ENCODE measurements around the gene TNFSF15.

Gene TNFSF15

DNA sequence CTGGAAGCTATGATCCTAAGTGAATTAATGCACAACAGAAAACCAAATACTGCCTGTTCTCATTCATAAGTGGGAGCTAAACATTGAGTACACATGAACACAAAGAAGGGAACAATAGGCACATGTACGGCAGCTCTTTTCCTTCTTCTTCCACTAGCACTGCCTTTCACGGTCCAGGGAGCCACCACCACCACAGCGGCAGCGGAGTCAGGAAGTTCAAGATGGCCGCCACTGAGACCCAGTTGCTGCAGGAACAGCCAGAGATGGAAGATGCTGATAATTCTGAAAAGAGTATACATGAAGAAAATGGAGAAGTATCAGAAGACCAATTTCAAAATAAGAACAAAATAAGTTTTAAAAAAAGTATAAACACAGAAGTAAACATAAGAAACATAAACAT, 39.5 kb upstream of the TNFSF15 start:
- Histone ChIP-seq H3K27ac (no peak overlapping the region), H3K4me3 (ENCODE audit: low read depth, low read length) (no peak overlapping the region), H3K9me3 (ENCODE audit: severe bottlenecking) (no peaks in the 10 kb centered on the region), H3K27me3 (ENCODE audit: insufficient read depth, low read depth, severe bottlenecking) (no peaks in the 10 kb centered on the region), H3K36me3 (no peaks in the 10 kb centered on the region)
- no peak for DNase-seq
- TF ChIP-seq, protein P1, sequence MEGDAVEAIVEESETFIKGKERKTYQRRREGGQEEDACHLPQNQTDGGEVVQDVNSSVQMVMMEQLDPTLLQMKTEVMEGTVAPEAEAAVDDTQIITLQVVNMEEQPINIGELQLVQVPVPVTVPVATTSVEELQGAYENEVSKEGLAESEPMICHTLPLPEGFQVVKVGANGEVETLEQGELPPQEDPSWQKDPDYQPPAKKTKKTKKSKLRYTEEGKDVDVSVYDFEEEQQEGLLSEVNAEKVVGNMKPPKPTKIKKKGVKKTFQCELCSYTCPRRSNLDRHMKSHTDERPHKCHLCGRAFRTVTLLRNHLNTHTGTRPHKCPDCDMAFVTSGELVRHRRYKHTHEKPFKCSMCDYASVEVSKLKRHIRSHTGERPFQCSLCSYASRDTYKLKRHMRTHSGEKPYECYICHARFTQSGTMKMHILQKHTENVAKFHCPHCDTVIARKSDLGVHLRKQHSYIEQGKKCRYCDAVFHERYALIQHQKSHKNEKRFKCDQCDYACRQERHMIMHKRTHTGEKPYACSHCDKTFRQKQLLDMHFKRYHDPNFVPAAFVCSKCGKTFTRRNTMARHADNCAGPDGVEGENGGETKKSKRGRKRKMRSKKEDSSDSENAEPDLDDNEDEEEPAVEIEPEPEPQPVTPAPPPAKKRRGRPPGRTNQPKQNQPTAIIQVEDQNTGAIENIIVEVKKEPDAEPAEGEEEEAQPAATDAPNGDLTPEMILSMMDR (IDR thresholded peaks at IDR 0.05; ENCODE audit: low read depth, low read length), result no peak

DNA sequence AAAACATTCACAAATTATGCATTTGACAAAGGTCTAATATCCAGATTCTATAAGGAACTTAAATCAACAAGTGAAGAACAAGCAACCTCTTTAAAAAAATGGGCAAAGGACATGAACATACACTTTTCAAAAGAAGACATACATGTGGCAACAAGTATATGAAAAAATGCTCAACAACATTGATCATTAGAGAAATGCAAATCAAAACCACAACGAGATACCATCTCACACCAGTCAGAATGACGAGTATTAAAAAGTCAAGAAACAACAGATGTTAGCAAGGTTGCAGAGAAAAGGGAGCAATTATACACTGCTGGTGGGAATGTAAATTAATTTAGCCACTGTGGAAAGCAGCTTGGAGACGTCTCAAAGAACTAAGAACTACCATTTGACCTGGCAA, 38.9 kb upstream of the TNFSF15 start:
- DNase-seq, result no peak
- TF ChIP-seq, protein P1 (IDR thresholded peaks at IDR 0.05; ENCODE audit: low read depth, low read length), result no peak
- Histone ChIP-seq H3K27ac (no peak overlapping the region), H3K36me3 (no peaks in the 10 kb centered on the region), H3K4me3 (ENCODE audit: low read depth, low read length) (no peak overlapping the region), H3K9me3 (ENCODE audit: severe bottlenecking) (no peaks in the 10 kb centered on the region), H3K27me3 (ENCODE audit: insufficient read depth, low read depth, severe bottlenecking) (no peaks in the 10 kb centered on the region)

DNA sequence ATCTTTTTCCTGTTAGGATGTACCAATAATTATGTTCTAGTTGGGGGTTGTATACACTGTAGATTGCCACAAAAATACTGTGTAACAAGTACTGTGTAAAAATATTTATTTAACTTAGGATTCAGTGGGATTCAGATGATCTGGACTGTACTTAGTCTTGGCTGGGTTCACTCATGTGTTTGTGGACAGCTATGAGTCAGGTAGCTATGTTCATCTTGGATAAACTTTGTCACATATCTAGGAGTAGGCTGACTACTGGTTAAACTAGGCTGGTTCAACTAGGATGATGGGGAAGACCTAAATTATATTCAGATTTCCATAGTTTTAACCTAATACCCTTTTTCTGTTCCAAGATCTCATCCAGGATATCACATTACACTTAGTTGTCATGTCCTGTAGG, 32.1 kb upstream of the TNFSF15 start:
- no peak for DNase-seq
- TF ChIP-seq, protein P1 (IDR thresholded peaks at IDR 0.05; ENCODE audit: low read depth, low read length), result no peak
- Histone ChIP-seq H3K27me3 (ENCODE audit: insufficient read depth, low read depth, severe bottlenecking) (no peaks in the 10 kb centered on the region), H3K27ac (no peak overlapping the region), H3K9me3 (ENCODE audit: severe bottlenecking) (peaks cover 11% of the 10 kb centered on the region), H3K36me3 (no peaks in the 10 kb centered on the region), H3K4me3 (ENCODE audit: low read depth, low read length) (no peak overlapping the region)

DNA sequence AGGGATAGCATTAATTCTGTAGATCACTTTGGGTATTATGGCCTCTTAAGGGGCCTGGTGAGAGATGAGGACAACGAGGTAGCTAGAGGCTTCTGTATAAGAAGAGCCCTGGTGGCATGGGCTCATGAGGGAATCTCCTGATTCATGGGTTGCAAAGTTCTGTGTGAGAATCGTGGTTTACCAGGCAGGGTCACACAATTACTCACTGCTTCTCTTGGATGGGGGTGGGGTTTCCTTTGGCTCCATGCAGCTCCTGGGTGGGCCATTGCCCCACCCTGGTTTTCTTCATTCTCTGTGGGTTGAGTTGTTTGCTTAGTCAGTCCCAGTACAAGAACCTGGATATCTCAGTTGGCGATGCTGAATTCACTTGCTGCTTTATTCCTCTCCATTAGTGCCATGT, 30.9 kb upstream of the TNFSF15 start:
- TF ChIP-seq, protein P1 (IDR thresholded peaks at IDR 0.05; ENCODE audit: low read depth, low read length), result no peak
- peaks cover 14% of the 10 kb centered on the region for H3K9me3 ChIP-seq (ENCODE audit: severe bottlenecking)
- no peaks in the 10 kb centered on the region for H3K27me3 ChIP-seq (ENCODE audit: insufficient read depth, low read depth, severe bottlenecking)
- DNase-seq, result no peak
- H3K36me3 ChIP-seq, result no peaks in the 10 kb centered on the region
- no peak overlapping the region for H3K27ac ChIP-seq
- H3K4me3 ChIP-seq (ENCODE audit: low read depth, low read length), result no peak overlapping the region

DNA sequence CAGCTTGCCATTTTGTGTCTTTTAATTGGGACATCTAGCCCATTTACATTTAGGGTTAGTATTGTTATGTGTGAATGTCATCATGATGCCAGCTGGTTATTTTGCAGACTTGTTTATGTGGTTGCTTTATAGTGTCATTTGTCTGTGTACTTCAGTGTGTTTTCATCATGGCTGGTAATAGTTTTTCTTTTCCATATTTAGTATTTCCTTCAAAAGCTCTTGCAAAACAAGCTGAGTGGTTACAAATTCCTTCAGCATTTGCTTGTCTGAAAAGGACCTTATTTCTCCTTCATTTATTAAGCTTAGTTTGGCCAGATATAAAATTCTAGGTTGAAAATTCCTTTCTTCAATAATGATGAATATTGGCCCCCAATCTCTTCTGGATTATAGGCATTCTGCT, 28.5 kb upstream of the TNFSF15 start:
- DNase-seq, result no peak
- TF ChIP-seq, protein P1 (IDR thresholded peaks at IDR 0.05; ENCODE audit: low read depth, low read length), result no peak
- H3K4me3 ChIP-seq (ENCODE audit: low read depth, low read length), result no peak overlapping the region
- H3K27me3 ChIP-seq (ENCODE audit: insufficient read depth, low read depth, severe bottlenecking), result no peaks in the 10 kb centered on the region
- peaks cover 14% of the 10 kb centered on the region for H3K9me3 ChIP-seq (ENCODE audit: severe bottlenecking)
- H3K36me3 ChIP-seq, result no peaks in the 10 kb centered on the region
- no peak overlapping the region for H3K27ac ChIP-seq

DNA sequence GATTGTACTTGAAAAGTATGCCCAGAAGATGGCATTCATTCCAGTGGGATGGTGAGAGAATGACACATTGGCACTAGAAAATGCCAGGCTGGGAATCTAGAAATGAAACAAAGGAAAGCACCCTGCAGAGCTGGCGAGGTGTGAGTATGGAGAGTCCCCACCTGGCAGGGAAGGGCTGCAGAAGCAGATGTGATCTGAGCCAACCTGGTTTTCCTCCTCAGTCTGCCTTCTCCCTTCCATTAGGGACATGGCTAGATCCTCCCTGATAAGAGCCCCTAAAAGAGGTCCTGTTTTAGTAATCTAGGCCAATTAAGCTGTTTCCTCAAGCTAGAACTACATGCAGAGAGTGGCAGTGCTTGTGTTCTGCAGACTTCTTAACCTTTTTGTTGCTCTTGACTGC, 24.7 kb upstream of the TNFSF15 start:
- Histone ChIP-seq H3K27ac (no peak overlapping the region), H3K4me3 (ENCODE audit: low read depth, low read length) (no peak overlapping the region), H3K9me3 (ENCODE audit: severe bottlenecking) (peaks cover 6% of the 10 kb centered on the region), H3K36me3 (no peaks in the 10 kb centered on the region), H3K27me3 (ENCODE audit: insufficient read depth, low read depth, severe bottlenecking) (no peaks in the 10 kb centered on the region)
- no peak for DNase-seq
- TF ChIP-seq, protein P1 (IDR thresholded peaks at IDR 0.05; ENCODE audit: low read depth, low read length), result no peak

All from WERI-Rb-1 (cell line).